ENCODE measurements around the gene RTKN. TPM values are rescaled to one million over a fixed set of nuclear protein-coding genes. Genes with fewer than 3 reads are reported as not detected.

RTKN gene
- total and polyA plus RNA-seq, 2 of the 13 experiments (the other 11 are each of a cell fraction or from before 2014, with no cell fraction given), result 159 to 166 TPM

DNA sequence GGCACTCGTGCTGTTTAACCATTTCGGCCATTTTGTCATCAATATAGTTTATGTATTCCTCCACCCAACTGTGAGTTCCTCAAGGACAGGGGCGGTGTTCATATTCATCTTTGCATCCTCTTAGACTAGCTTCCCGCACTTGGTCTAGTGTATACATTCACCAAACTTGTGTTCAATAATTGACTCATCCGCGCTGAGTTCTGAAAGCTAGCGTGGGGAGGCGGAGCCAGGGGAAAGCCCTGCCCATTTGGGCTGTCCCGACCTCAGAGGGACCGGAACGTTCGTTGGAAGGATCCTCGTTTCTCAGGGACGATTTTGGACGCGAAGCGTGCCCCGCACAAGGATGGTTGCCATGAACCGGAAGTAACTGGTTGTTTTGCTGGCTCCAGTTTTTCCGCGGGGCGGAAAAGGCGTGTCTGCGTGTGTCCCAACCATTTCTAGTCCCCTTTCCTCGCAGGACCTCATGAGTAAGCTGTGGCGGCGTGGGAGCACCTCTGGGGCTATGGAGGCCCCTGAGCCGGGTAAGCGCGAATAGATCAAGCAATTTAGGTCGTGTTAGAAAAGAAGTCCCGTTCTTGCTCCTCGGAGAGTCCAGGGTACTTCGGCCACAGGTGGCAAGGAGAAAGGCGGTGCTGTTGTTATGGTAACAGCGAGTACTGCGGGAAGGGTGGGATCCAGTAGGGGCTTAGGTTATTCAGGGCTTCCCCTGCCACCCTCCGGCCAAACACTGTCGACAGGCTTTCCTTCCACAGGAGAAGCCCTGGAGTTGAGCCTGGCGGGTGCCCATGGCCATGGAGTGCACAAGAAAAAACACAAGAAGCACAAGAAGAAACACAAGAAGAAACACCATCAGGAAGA lies 13.1 kb upstream of the RTKN start, which contains the start of gene INO80B (continued):
- TF ChIP-seq, protein P1, sequence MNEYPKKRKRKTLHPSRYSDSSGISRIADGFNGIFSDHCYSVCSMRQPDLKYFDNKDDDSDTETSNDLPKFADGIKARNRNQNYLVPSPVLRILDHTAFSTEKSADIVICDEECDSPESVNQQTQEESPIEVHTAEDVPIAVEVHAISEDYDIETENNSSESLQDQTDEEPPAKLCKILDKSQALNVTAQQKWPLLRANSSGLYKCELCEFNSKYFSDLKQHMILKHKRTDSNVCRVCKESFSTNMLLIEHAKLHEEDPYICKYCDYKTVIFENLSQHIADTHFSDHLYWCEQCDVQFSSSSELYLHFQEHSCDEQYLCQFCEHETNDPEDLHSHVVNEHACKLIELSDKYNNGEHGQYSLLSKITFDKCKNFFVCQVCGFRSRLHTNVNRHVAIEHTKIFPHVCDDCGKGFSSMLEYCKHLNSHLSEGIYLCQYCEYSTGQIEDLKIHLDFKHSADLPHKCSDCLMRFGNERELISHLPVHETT (CRISPR knock-in tag; conservative IDR thresholded peaks at IDR 0.05), result peak; percentile 95
- peak; percentile 37; the same call in 1 of the 2 replicates for TF ChIP-seq DNMT1 (CRISPR knock-in tag; IDR thresholded peaks at IDR 0.05)
- peak; percentile 54 for TF ChIP-seq PCBP2 (optimal IDR thresholded peaks at IDR 0.05; ENCODE audit: low read depth, low read length, poor library complexity, severe bottlenecking)
- peak; percentile 39 for TF ChIP-seq IKZF4 (CRISPR knock-in tag; IDR thresholded peaks at IDR 0.05; ENCODE audit: borderline replicate concordance, low read depth, not compliant biosample characterization)
- TF ChIP-seq XRCC5 (optimal IDR thresholded peaks at IDR 0.05; ENCODE audit: low read length), result peak; percentile 99
- TF ChIP-seq, protein P2, sequence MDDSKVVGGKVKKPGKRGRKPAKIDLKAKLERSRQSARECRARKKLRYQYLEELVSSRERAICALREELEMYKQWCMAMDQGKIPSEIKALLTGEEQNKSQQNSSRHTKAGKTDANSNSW (CRISPR knock-in tag; IDR thresholded peaks at IDR 0.05; ENCODE audit: borderline replicate concordance), result no peak
- no peak for TF ChIP-seq ISX (CRISPR knock-in tag; conservative IDR thresholded peaks at IDR 0.05)
- TF ChIP-seq, protein P3, sequence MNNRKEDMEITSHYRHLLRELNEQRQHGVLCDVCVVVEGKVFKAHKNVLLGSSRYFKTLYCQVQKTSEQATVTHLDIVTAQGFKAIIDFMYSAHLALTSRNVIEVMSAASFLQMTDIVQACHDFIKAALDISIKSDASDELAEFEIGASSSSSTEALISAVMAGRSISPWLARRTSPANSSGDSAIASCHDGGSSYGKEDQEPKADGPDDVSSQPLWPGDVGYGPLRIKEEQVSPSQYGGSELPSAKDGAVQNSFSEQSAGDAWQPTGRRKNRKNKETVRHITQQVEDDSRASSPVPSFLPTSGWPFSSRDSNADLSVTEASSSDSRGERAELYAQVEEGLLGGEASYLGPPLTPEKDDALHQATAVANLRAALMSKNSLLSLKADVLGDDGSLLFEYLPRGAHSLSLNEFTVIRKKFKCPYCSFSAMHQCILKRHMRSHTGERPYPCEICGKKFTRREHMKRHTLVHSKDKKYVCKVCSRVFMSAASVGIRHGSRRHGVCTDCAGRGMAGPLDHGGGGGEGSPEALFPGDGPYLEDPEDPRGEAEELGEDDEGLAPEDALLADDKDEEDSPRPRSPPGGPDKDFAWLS (CRISPR knock-in tag; IDR thresholded peaks at IDR 0.05; ENCODE audit: borderline replicate concordance), result no peak
- TF ChIP-seq ZNF598 (CRISPR knock-in tag; IDR thresholded peaks at IDR 0.05; ENCODE audit: borderline replicate concordance), result peak; percentile 98; the same call in 1 of the 2 replicates
- no peak for TF ChIP-seq ZSCAN12 (CRISPR knock-in tag; IDR thresholded peaks at IDR 0.05)
- TF ChIP-seq, protein P4, sequence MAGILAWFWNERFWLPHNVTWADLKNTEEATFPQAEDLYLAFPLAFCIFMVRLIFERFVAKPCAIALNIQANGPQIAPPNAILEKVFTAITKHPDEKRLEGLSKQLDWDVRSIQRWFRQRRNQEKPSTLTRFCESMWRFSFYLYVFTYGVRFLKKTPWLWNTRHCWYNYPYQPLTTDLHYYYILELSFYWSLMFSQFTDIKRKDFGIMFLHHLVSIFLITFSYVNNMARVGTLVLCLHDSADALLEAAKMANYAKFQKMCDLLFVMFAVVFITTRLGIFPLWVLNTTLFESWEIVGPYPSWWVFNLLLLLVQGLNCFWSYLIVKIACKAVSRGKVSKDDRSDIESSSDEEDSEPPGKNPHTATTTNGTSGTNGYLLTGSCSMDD (CRISPR knock-in tag; IDR thresholded peaks at IDR 0.05), result no peak
- TF ChIP-seq NFIB (CRISPR knock-in tag; IDR thresholded peaks at IDR 0.05; ENCODE audit: borderline replicate concordance), result no peak
- TF ChIP-seq, protein P5, sequence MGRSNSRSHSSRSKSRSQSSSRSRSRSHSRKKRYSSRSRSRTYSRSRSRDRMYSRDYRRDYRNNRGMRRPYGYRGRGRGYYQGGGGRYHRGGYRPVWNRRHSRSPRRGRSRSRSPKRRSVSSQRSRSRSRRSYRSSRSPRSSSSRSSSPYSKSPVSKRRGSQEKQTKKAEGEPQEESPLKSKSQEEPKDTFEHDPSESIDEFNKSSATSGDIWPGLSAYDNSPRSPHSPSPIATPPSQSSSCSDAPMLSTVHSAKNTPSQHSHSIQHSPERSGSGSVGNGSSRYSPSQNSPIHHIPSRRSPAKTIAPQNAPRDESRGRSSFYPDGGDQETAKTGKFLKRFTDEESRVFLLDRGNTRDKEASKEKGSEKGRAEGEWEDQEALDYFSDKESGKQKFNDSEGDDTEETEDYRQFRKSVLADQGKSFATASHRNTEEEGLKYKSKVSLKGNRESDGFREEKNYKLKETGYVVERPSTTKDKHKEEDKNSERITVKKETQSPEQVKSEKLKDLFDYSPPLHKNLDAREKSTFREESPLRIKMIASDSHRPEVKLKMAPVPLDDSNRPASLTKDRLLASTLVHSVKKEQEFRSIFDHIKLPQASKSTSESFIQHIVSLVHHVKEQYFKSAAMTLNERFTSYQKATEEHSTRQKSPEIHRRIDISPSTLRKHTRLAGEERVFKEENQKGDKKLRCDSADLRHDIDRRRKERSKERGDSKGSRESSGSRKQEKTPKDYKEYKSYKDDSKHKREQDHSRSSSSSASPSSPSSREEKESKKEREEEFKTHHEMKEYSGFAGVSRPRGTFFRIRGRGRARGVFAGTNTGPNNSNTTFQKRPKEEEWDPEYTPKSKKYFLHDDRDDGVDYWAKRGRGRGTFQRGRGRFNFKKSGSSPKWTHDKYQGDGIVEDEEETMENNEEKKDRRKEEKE (IDR thresholded peaks at IDR 0.05), result no peak
- peak; percentile 99 for TF ChIP-seq IRF2 (CRISPR knock-in tag; IDR thresholded peaks at IDR 0.05)
- TF ChIP-seq HCFC1 (IDR thresholded peaks at IDR 0.05; ENCODE audit: low read depth, low read length), result peak; percentile 99
- peak; percentile 95 for TF ChIP-seq PHF20 (CRISPR knock-in tag; IDR thresholded peaks at IDR 0.05)
- TF ChIP-seq ZNF207 (IDR thresholded peaks at IDR 0.05; ENCODE audit: borderline replicate concordance), result no peak
- TF ChIP-seq, protein P6, sequence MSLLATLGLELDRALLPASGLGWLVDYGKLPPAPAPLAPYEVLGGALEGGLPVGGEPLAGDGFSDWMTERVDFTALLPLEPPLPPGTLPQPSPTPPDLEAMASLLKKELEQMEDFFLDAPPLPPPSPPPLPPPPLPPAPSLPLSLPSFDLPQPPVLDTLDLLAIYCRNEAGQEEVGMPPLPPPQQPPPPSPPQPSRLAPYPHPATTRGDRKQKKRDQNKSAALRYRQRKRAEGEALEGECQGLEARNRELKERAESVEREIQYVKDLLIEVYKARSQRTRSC (CRISPR knock-in tag; IDR thresholded peaks at IDR 0.05; ENCODE audit: low read depth), result 0 out of 2 replicates have a peak, but pooled peaks have one; percentile 25
- no peak for TF ChIP-seq ZFP37 (CRISPR knock-in tag; IDR thresholded peaks at IDR 0.05; ENCODE audit: borderline replicate concordance)
- peak; percentile 85 for TF ChIP-seq TEAD3 (CRISPR knock-in tag; optimal IDR thresholded peaks at IDR 0.05; ENCODE audit: borderline replicate concordance)
